SK-N-SH (cell line): Measurements from ENCODE around the gene ARHGAP40. TPM values are rescaled to one million over a fixed set of nuclear protein-coding genes. Genes with fewer than 3 reads are reported as not detected.

ENCODE experiments used
- CTCF ChIA-PET: fragments of 300-600, 350-600 bp; formaldehyde crosslinking; extraction: SDS; loops from one replicate; lab custom pipeline; 2021; lab: Yijun Ruan, JAX
- POLR2A ChIA-PET: fragments of 350-600 bp; sonication (Branson Sonifier 250); formaldehyde crosslinking; extraction: SDS; loops from one replicate; lab custom pipeline; 2020; ENCODE audit warnings: antibody characterized with exemption, inconsistent platforms; lab: Yijun Ruan, JAX
- DNase-seq: peaks from one replicate; pipeline ENCODE4 v3.0.0; 2012
- H2AFZ ChIP-seq: fragments of 200-600 bp; sonication (generic); 2 replicates; pipeline ENCODE4 v1.8.1; 2016; ENCODE audit warnings: antibody characterized with exemption, mild to moderate bottlenecking, low read depth
- H3F3A ChIP-seq: fragments of 200-600 bp; sonication (generic); replicated peaks from 2 replicates; pipeline ENCODE3; 2016; ENCODE audit warnings: antibody characterized with exemption, mild to moderate bottlenecking; ENCODE audit not compliant: insufficient read depth
- H3K27ac ChIP-seq, 2 experiments: fragments of 200-500 bp in 1 of 2; fragments of 200-600 bp in 1 of 2; sonication (Bioruptor generic) in 1 of 2; sonication (generic), shearing (Covaris generic) in 1 of 2; 2 replicates each; pipeline versions ENCODE4 v1.5.1 to v1.6.1; 2014 to 2016; ENCODE audit warnings: low read depth in 2 of 2, inconsistent platforms in 1 of 2, low read length in 1 of 2, mild to moderate bottlenecking in 1 of 2, mixed read lengths in 1 of 2
- H3K27me3 ChIP-seq: fragments of 200-600 bp; sonication (generic), shearing (Covaris generic); 2 replicates; pipeline ENCODE4 v1.6.1; 2016; ENCODE audit warnings: mixed run types; ENCODE audit not compliant: insufficient read depth
- H3K36me3 ChIP-seq, 2 experiments: fragments of 200-500 bp in 1 of 2; fragments of 200-600 bp in 1 of 2; sonication (Bioruptor generic) in 1 of 2; sonication (generic) in 1 of 2; replicated peaks in 1 of 2; 2 replicates each; pipeline versions ENCODE3 to v1.5.1; 2014 to 2016; ENCODE audit warnings: low read length in 1 of 2, mild to moderate bottlenecking in 1 of 2; ENCODE audit not compliant: insufficient read depth in 2 of 2, control insufficient read depth in 1 of 2
- H3K4me1 ChIP-seq, 2 experiments: fragments of 200-500 bp in 1 of 2; fragments of 200-600 bp in 1 of 2; sonication (Bioruptor generic) in 1 of 2; sonication (generic), shearing (Covaris generic) in 1 of 2; 2 replicates each; pipeline versions ENCODE4 v1.5.1 to v1.6.1; 2014 to 2016; ENCODE audit warnings: low read depth in 1 of 2, low read length in 1 of 2, mixed run types in 1 of 2; ENCODE audit not compliant: insufficient read depth in 2 of 2, control insufficient read depth in 1 of 2
- H3K4me2 ChIP-seq: fragments of 200-600 bp; sonication (generic), shearing (Covaris generic); 2 replicates; pipeline ENCODE4 v1.6.1; 2017; ENCODE audit warnings: mixed run types
- H3K4me3 ChIP-seq, 2 experiments: fragments of 200-500 bp in 1 of 2; fragments of 200-600 bp in 1 of 2; sonication (Bioruptor generic) in 1 of 2; sonication (generic), shearing (Covaris generic) in 1 of 2; 2 replicates each; pipeline versions ENCODE4 v1.5.1 to v1.8.1; 2014 to 2016; ENCODE audit warnings: low read depth in 2 of 2, inconsistent platforms in 1 of 2, low read length in 1 of 2, mild to moderate bottlenecking in 1 of 2, mixed read lengths in 1 of 2, moderate library complexity in 1 of 2
- H3K79me2 ChIP-seq: fragments of 200-600 bp; sonication (generic); 2 replicates; pipeline ENCODE4 v1.8.1; 2017; ENCODE audit warnings: mild to moderate bottlenecking; ENCODE audit not compliant: insufficient read depth
- H3K9ac ChIP-seq: fragments of 200-600 bp; sonication (generic); 2 replicates; pipeline ENCODE4 v1.6.1; 2017; ENCODE audit warnings: mixed run types
- H3K9me2 ChIP-seq: fragments of 200-600 bp; sonication (generic); 2 replicates; pipeline ENCODE4 v1.6.1; 2017; ENCODE audit warnings: mixed run types
- H3K9me3 ChIP-seq: fragments of 200-600 bp; sonication (generic); 2 replicates; pipeline ENCODE4 v1.6.1; 2017; ENCODE audit warnings: mixed run types, mild to moderate bottlenecking, moderate library complexity
- H4K20me1 ChIP-seq: fragments of 200-600 bp; sonication (generic); 2 replicates; pipeline ENCODE4 v1.6.1; 2017; ENCODE audit warnings: mild to moderate bottlenecking, mixed run types; ENCODE audit not compliant: insufficient read depth
- CHD2 ChIP-seq: fragments of 150-350 bp; IDR thresholded peaks from 2 replicates; pipeline ENCODE4 v1.6.1; 2018; ENCODE audit warnings: low read length; ENCODE audit not compliant: partially characterized antibody
- EP300 ChIP-seq, 2 experiments: IDR thresholded peaks; 2 replicates each; pipeline versions ENCODE4 v1.4.0 to v1.6.1; 2012; ENCODE audit warnings: borderline replicate concordance in 1 of 2, low read depth in 1 of 2, low read length in 1 of 2
- EZH2phosphoT487 ChIP-seq: fragments of 200-600 bp; sonication (generic); IDR thresholded peaks from 2 replicates; pipeline ENCODE4 v1.6.1; 2017; ENCODE audit warnings: low read depth, mixed run types, mild to moderate bottlenecking, antibody characterized with exemption, moderate library complexity, borderline replicate concordance
- FOSL2 ChIP-seq: IDR thresholded peaks from 2 replicates; pipeline ENCODE4 v1.4.0; 2012; ENCODE audit warnings: low read depth, mild to moderate bottlenecking, moderate library complexity, borderline replicate concordance
- FOXJ3 ChIP-seq: sonication (generic); formaldehyde crosslinking; IDR thresholded peaks from 2 replicates; pipeline ENCODE4 v1.5.1; 2020; ENCODE audit warnings: mild to moderate bottlenecking, missing genetic modification reagents
- FOXM1 ChIP-seq: IDR thresholded peaks from 2 replicates; pipeline ENCODE4 v1.4.0; 2012; ENCODE audit warnings: low read depth, mild to moderate bottlenecking
- GABPA ChIP-seq: IDR thresholded peaks from 2 replicates; pipeline ENCODE4 v1.4.0; 2012; ENCODE audit warnings: low read depth, mild to moderate bottlenecking
- GATA2 ChIP-seq: sonication (generic); formaldehyde crosslinking; IDR thresholded peaks from 2 replicates; pipeline ENCODE4 v1.5.0; 2020; ENCODE audit warnings: mild to moderate bottlenecking, missing genetic modification reagents
- JUND ChIP-seq: IDR thresholded peaks from 2 replicates; pipeline ENCODE4 v1.4.0; 2012
- NFIC ChIP-seq: IDR thresholded peaks from 2 replicates; pipeline ENCODE4 v1.4.0; 2012; ENCODE audit warnings: borderline replicate concordance
- RCOR1 ChIP-seq: fragments of 150-350 bp; IDR thresholded peaks from 2 replicates; pipeline ENCODE4 v1.6.1; 2017; ENCODE audit warnings: antibody characterized with exemption, low read length
- RFX5 ChIP-seq: IDR thresholded peaks from 2 replicates; pipeline ENCODE4 v1.6.1; 2012; ENCODE audit warnings: mild to moderate bottlenecking, improper control_type of control experiment, low read length
- RXRA ChIP-seq: IDR thresholded peaks from 2 replicates; pipeline ENCODE4 v1.4.0; 2012; ENCODE audit warnings: low read depth, mild to moderate bottlenecking, borderline replicate concordance
- SMC3 ChIP-seq: IDR thresholded peaks from 2 replicates; pipeline ENCODE4 v1.6.1; 2012; ENCODE audit warnings: low read depth, low read length, improper control_type of control experiment
- TAF1 ChIP-seq: IDR thresholded peaks from 2 replicates; pipeline ENCODE4 v1.6.1; 2012; ENCODE audit warnings: low read depth, mild to moderate bottlenecking, low read length, moderate library complexity, borderline replicate concordance
- TCF12 ChIP-seq: IDR thresholded peaks from 2 replicates; pipeline ENCODE4 v1.4.0; 2012
- TEAD4 ChIP-seq: IDR thresholded peaks from 2 replicates; pipeline ENCODE4 v1.4.0; 2012; ENCODE audit warnings: mild to moderate bottlenecking, borderline replicate concordance; ENCODE audit not compliant: insufficient read depth
- YY1 ChIP-seq: IDR thresholded peaks from 2 replicates; pipeline ENCODE4 v1.4.0; 2012; ENCODE audit warnings: low read depth, mild to moderate bottlenecking
- WGBS: methylation state at CpG from one replicate; pipeline ENCODE4 v1.1.6; 2017; ENCODE audit warnings: low lambda C conversion rate; 5-methylcytosine and 5-hydroxymethylcytosine counted together
- polyA plus RNA-seq, 3 experiments: library from polyadenylated mRNA; depleted of rRNA; stranded (reverse); fragments of >200 nt; gene quantifications; 2 replicates each; pipeline ENCODE4 v1.2.3, GENCODE V29; 2012
- TF ChIP-seq, protein P1 (sequence below): IDR thresholded peaks from 2 replicates; pipeline ENCODE4 v1.4.0; 2012; ENCODE audit warnings: low read depth, borderline replicate concordance
- TF ChIP-seq, protein P2 (sequence below): IDR thresholded peaks from 2 replicates; pipeline ENCODE4; 2012

ARHGAP40 gene
- polyA plus RNA-seq, 1 of the 3 experiments (the other 2 are of a cell fraction) = 0.02 TPM

DNA sequence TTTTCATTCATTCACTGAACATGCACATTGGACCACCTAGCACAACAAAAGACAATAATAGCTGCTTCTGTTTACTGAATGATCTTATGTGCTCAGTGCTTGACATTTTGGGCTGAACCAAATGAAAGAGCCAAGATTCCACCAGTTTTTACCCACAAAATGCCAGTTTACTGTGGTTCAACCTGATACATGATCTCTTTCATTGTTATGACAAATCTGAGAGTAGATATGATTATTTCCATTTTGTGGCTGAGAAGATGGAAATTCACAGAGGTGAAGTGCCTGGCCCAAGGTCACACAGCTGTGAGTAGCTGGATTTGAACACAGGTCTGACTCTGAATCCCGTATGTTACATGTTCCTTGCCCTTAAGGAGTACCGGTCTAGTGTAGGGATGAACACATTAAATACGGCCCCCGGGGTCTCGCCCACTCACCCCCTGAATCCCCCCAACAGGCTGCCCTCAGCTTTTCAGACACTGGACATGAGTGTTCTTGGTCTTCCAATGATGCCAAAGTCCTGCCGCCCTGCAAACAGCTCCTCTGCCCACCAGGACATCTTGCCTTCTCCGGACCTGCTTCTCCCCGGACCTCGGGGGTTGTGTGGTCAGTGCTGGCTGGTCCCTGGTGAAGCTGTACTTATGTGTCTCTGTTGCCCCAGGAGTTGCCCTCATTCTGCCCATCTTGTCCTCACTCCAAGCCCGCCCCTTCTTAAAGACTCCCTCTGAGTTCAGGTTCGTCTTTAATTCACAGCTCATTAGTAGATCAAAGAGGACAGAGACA, 64.1 kb downstream of the ARHGAP40 start (continued):
- TF ChIP-seq TEAD4 = no peak

- ChIA-PET CTCF (interaction anchor here (2.0 to 3.7 kb wide), 5 partner anchors 9 to 85 kb away, joined by 5 to 26 read pairs (median 10); partner anchors contain the start of gene SLC32A1), POLR2A (no interaction called here)
- H3K4me2 ChIP-seq = no peak overlapping the region
- H3K79me2 ChIP-seq = no peaks in the 10 kb centered on the region
- H3K27me3 ChIP-seq = peaks cover 6% of the 10 kb centered on the region
- no peak for DNase-seq
- no peaks in the 10 kb centered on the region for H3K36me3 ChIP-seq
- H3F3A ChIP-seq = no peaks in the 10 kb centered on the region
- H3K27ac ChIP-seq = no peak overlapping the region
- no peak overlapping the region for H2AFZ ChIP-seq
- H3K4me3 ChIP-seq = no peak overlapping the region
- no peak overlapping the region for H3K9ac ChIP-seq
- no peaks in the 10 kb centered on the region for H4K20me1 ChIP-seq
- TF ChIP-seq SMC3 (no peak), GABPA (no peak), TAF1 (no peak), RCOR1 (no peak), TCF12 (no peak), FOSL2 (no peak), RXRA (no peak)
- WGBS = 53% methylated on average over 6 of the region's 6 CpGs
- H3K9me2 ChIP-seq = no peaks in the 10 kb centered on the region
- peaks cover 0 to 20% of the 10 kb centered on the region in 2 experiments; a peak in 1 of 4 replicates for H3K4me1 ChIP-seq
- no peaks in the 10 kb centered on the region for H3K9me3 ChIP-seq
Observed at GRCh38 chr20:38667417-38667956, 65.9 kb downstream of the ARHGAP40 start.

- Histone ChIP-seq H3K9ac (no peak overlapping the region), H3K36me3 (no peaks in the 10 kb centered on the region), H3K27ac (no peak overlapping the region), H3K4me3 (no peak overlapping the region), H3K79me2 (no peaks in the 10 kb centered on the region), H3K27me3 (peaks cover 6% of the 10 kb centered on the region), H3K9me3 (no peaks in the 10 kb centered on the region), H2AFZ (no peak overlapping the region), H3K9me2 (no peaks in the 10 kb centered on the region), H3K4me2 (no peak overlapping the region), H3F3A (no peaks in the 10 kb centered on the region), H4K20me1 (no peaks in the 10 kb centered on the region), H3K4me1 (peaks cover 0 to 29% of the 10 kb centered on the region in 2 experiments; a peak in 1 of 4 replicates)
- DNase-seq = no peak
- CTCF ChIA-PET = interaction anchor here (1.1 to 5.2 kb wide), 4 partner anchors 10 to 62 kb away, joined by 3 to 21 read pairs (median 5); no protein-coding TSS in a partner anchor
- POLR2A ChIA-PET = no interaction called here
- TF ChIP-seq EZH2phosphoT487 = no peak
- TF ChIP-seq RFX5 = no peak
- no peak for TF ChIP-seq EP300 (IDR thresholded peaks at IDR 0.05; ENCODE audit: borderline replicate concordance in 1 of 2, low read depth in 1 of 2, low read length in 1 of 2)
- no peak for TF ChIP-seq YY1
- no peak for TF ChIP-seq FOXM1
- TF ChIP-seq GATA2 (CRISPR knock-in tag) = no peak
- no peak for TF ChIP-seq FOXJ3 (CRISPR knock-in tag)
- no peak for TF ChIP-seq SMC3
- no peak for TF ChIP-seq CHD2
- TF ChIP-seq GABPA = no peak
- no peak for TF ChIP-seq JUND
- TF ChIP-seq, protein P1, sequence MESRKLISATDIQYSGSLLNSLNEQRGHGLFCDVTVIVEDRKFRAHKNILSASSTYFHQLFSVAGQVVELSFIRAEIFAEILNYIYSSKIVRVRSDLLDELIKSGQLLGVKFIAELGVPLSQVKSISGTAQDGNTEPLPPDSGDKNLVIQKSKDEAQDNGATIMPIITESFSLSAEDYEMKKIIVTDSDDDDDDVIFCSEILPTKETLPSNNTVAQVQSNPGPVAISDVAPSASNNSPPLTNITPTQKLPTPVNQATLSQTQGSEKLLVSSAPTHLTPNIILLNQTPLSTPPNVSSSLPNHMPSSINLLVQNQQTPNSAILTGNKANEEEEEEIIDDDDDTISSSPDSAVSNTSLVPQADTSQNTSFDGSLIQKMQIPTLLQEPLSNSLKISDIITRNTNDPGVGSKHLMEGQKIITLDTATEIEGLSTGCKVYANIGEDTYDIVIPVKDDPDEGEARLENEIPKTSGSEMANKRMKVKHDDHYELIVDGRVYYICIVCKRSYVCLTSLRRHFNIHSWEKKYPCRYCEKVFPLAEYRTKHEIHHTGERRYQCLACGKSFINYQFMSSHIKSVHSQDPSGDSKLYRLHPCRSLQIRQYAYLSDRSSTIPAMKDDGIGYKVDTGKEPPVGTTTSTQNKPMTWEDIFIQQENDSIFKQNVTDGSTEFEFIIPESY = no peak
- TF ChIP-seq, protein P2, sequence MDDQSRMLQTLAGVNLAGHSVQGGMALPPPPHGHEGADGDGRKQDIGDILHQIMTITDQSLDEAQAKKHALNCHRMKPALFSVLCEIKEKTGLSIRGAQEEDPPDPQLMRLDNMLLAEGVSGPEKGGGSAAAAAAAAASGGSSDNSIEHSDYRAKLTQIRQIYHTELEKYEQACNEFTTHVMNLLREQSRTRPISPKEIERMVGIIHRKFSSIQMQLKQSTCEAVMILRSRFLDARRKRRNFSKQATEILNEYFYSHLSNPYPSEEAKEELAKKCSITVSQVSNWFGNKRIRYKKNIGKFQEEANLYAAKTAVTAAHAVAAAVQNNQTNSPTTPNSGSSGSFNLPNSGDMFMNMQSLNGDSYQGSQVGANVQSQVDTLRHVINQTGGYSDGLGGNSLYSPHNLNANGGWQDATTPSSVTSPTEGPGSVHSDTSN = no peak
- TF ChIP-seq NFIC = no peak
Observed at GRCh38 chr20:38669688-38670087, 68.1 kb downstream of the ARHGAP40 start.
